ENCODE data around the gene OR4E1.
"Not testable (repeated sequence)": the region's sequence is repeated elsewhere in the genome, so short reads cannot be mapped to it uniquely, and the experiment has no call there.

Gene OR4E1, protein sequence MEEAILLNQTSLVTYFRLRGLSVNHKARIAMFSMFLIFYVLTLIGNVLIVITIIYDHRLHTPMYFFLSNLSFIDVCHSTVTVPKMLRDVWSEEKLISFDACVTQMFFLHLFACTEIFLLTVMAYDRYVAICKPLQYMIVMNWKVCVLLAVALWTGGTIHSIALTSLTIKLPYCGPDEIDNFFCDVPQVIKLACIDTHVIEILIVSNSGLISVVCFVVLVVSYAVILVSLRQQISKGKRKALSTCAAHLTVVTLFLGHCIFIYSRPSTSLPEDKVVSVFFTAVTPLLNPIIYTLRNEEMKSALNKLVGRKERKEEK

DNA sequence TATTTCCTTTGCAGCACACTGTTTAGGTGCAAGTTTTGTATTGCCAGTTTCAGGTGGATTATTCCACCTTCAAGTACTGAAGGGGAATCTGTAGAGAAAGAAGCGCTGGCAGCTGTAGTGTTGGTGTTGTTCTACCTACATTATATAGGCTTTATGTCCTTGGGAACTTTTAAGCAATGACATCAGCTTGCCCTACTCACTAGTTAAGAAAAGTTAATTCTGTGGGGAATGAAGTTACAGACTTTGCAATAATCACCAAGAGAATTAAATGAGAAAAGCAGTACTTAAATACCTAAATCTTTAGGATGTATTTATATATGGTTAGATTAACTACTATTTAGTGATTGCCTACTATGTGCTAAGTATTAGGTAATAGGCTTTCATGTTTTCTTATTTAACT, at the start of gene OR4E1:
OR4E1 (minus strand) TSS at position 101 of the 400 bp plus-strand sequence. CDS start 2,883 bp downstream, outside the sequence.
- no peak for DNase-seq (ENCODE audit: low read depth in 3 of 3)

DNA sequence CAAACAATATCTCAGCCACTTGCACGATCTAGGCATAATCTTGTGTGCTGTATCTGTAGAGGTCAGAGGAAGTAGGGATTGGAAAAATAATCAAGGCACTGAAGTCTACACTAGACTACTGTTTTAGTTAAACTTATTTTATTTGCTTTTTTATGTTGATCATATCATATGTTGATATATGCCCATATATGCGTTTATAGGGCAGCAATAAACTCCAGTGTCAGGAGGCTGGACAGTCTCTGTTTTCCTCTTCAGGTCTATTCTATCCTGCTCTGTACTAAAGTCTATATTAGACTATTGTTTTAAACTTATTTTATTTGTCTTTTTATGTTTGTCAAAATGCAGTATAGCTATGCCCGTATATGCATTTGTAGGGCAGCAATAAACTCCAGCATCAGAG, 47.9 kb upstream of the OR4E1 start:
- DNase-seq (ENCODE audit: low read depth in 3 of 3) = no peak

DNA sequence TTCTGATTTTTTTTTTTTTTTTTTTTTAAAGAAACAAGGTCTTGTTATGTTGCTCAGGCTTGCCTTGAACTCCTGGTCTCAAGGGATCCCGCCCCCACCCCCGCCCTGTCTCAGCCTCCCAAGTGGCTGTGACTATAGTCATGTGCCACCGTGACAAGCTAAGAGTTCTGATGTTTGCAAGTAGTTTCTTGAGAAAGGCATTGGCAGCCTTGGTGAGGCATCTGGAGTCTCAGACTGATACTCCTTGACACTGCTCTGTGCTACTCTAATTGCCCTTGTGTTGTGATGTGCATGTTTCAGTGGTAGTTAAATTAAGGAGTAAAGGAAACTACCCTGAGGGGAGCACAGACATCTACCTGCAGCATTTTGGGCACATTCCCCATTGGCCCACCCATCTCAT, 46.2 kb upstream of the OR4E1 start:
- DNase-seq (ENCODE audit: low read depth in 3 of 3) = no peak

DNA sequence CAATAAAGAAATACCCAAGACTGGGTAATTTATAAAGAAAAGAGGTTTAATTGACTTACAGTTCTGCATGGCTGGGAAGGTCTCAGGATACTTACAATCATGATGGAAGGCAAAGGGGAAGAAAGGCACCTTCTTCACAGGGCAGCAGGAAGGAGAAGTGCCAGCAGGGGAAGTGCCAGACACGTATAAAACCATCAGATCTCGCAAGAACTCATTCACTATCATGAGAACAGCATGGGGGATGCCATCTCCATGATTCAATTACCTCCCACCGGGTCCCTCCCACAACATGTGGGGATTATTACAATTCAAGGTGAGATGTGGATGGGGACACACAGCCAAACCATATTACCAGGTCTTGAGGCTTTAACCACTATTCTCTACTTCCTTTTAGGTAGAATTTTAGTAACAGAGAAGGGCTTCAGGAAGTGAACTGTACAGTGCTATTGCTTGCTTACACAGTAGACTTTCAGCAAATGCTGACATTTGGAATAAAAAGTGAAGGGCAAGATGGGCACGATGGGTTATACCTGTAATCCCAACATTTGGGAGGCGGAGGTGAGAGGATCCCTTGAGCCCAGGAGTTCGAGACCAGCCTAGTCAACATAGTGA, 40.8 kb upstream of the OR4E1 start:
- no peak for DNase-seq (ENCODE audit: low read depth in 3 of 3)

DNA sequence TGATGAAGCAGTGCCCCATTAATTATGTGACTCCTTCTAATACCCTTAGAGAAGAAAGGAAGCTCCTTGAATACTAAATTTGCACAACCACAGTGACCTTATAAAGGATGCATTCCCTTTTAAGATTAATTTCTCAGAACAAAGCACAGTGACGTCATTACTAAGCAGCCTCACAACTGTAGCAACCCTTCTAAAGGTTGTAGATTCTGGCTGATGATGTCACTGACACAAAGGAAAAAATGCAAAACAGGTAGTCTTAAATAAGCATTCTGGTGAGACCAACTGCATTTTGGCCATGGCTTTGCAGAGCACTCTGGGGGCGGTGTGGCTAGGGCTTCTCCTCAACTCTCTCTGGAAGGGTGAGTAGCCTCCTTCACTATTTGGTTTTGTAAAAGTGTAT, 38.4 kb upstream of the OR4E1 start:
- DNase-seq (ENCODE audit: low read depth in 3 of 3) = no peak

DNA sequence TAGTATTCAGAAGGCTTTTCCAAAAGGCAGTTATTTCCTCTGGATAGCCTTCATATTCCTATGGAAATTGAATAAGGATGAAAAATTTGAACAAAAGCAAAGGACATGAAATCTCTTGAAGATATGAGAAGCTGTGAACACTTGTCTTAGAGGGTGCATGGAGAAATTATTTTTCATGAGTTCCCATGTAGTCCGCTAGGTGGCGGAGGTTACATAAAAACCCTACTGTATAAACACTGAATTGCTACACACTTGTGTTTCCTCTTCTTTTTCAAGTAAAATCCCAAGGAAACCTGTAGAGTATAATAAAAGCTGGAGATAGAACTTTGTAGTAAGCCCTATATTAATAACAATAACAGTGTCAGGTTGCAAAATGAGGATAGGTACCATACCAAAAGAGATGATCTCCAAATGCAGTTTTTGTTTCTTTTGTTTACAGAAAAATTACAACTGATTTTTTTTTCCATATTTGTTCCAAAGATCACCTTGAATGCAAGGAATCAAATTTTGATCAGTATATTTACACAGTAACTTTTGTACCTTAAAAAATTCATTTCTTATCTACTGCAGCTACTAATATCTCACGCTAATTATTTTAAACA, 37.8 kb upstream of the OR4E1 start:
- DNase-seq (ENCODE audit: low read depth in 3 of 3) = no peak

DNA sequence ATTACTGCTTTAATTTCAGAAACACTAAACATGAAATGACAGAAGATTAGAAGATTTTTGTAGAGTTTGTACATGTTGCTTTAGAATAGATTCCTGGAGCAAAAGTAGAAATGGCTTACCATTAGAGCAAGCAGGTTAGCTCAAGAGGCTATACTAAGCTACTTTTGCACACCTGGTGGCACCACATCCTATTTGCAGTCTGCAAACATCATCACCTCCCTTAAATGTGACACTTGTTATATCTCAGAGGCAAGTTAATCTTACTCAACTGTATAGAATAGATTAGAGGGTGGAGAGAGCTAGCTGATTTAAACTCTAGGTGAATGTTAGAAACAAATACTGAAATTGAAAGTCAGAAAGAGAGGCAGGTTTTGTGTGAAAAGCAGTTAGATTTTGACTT, 30.7 kb upstream of the OR4E1 start:
- no peak for DNase-seq (ENCODE audit: low read depth in 3 of 3)

DNA sequence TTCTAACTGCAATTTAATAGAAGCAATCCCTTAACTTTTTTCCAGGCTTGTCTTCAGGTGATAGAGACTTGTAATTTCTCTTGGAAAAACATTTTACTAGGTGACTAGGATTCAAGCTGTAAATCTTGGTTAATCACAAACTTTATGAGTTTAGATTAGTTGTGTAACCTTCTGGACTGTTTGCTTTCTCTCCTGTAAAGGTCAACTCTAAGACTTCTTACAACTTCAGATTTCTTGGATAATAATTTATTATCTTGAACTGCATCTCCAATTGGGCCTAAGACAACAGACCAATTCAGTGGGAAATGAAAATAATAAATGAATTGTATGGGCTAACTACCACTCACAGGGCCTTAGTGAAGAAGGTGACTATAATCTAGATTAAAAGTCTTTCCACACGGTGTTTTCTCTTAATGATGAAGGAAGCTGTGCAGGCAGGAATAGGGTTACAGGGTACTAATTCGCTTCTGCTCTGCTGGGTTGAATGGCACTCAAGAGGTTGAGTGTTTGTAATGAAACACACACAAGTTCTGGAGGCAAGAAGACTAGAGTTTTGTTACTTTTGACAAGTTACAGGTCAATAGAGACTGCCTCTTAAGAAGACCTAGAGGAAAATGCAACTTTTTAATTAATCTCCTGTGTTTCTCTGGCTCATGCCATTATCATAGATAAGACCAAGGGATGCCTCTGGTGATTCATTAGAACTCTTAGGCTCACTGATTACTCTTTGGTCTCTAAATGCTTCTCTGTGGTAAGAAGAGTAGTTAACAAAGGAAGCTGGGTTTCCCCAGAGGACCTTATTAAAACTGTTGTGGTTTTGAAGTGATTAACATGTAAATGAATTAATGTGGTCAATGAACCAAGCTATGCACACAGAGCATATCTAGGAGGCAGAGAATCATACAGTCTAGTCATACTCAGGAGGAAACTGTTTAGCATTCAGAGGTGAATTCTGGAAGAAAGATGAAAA, 30.0 kb upstream of the OR4E1 start:
- DNase-seq (ENCODE audit: low read depth in 3 of 3) = no peak

DNA sequence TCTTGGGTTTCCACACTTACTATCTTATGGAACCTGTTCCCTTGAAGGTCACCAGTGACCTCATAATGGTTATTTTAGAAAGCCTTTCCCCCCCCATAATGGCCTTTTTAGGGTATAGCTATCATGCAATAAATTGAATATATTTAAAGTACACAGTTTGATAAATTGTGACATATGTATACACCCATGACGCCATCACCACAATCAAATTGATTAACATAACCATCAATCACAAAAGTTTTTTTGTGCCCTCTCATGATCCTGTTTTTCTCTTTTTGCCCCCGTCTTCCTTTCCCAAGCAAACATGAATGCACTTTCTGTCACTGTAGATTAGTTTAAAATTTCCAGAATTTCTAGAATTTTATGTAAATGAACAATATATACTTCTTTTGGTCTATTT, 28.7 kb upstream of the OR4E1 start:
- no peak for DNase-seq (ENCODE audit: low read depth in 3 of 3)

DNA sequence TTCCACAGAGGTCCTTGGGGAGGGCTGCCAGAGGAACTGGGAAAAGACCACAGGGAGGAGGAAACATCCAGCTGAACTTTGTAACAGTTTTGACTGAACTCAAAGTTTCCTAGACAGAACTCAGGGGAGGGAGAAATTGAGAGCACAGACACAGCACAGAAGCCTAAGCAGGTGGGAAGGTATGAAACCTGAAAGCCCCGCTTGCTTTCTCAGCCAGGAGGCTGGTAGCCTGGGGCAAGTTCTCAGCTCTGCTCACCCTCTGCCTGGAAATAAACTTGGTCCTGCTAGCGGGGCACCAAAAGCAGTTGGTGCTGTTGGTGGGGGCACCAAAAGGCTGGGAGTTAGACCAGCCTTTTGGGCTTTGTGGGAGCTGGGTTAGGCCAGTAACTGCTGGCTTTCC, 25.9 kb upstream of the OR4E1 start:
- DNase-seq (ENCODE audit: low read depth in 3 of 3) = no peak

DNA sequence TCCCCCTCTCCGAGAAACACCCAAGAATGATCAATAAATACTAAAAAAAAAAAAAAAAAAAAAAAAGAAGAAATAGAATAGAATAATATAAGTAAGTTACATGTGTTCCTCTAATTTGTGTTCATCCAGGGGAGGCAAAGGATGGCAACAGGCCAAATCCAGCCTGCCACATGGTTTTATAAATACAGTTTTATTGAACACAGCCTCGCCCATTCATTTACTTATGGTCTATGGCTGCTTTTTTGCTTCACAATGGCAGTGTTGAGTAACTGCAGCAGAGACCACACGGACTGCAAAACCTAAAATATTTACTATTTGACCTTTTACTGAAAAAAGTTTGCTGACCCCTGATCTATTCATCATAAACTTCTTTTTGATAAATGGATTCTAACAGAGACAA, 24.9 kb upstream of the OR4E1 start:
- not testable (repeated sequence) for DNase-seq (ENCODE audit: low read depth in 3 of 3)

DNA sequence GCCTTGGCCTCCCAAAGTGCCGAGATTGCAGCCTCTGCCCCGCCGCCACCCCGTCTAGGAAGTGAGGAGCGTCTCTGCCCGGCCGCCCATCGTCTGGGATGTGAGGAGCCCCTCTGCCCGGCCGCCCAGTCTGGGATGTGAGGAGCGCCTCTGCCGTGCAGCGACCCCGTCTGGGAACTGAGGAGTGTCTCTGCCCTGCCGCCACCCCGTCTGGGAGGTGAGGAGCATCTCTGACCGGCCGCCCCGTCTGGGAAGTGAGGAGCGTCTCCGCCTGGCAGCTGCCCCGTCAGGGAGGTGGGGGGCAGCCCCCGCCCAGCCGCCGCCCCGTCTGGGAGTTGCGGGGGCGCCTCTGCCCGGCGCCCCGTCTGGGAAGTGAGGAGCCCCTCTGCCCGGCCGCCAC, 24.0 kb upstream of the OR4E1 start:
- not testable (repeated sequence) for DNase-seq (ENCODE audit: low read depth in 3 of 3)

DNA sequence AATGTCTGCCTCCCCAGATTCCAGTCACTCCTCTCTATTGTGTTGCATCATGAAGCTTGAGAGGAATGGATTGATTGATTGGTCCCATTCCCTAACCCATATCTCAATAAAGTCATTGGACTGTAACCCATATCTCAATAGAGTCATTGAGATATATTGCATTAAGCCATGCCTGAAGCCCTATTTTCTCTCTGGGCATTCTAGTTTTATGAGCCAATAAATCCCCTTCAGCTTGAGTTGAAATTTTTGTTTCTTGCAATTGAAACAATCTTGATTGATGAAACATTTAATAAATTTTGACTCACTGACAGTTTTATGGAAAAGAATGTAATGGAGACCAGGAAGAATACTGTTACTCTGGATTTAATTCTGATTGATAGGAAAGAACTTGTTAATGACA, 20.8 kb upstream of the OR4E1 start:
- no peak for DNase-seq (ENCODE audit: low read depth in 3 of 3)

DNA sequence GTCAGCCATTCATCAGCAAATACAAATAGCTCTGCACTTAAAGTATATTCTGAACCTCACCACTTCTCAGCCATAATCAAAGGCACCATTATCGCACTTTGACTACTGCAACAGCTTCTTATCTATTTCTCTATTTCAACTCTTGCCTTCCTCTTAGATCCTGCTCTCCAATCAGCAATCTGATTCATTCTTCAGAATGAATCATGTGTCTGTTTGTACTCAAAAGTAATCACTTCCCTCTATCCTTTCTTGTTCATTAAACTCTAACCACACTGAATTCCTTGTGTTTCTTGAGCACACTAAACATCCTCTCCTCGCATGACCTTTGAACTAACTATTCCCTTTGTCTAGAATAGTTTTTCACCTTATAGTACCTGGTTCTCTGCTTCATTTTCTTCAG, 12.8 kb upstream of the OR4E1 start:
- DNase-seq (ENCODE audit: low read depth in 3 of 3) = no peak

DNA sequence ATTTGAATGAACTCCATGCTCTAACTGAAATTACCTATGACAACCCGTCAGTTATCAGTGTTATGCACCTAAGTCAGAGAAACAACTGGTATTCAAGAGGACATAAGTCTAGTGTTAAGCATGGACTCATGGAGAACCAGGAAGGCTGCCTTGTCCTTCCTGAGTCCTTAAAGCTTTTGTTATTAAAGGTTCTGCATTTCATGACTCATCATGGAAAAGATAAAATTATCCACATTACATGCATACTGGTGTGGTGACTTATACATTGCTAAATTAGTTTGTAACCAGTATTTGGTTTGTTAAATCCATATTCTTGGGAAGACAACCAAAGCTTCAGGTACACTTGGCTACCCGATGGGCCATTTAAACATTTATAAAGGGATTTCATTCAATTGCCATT, 6.5 kb upstream of the OR4E1 start:
- no peak for DNase-seq (ENCODE audit: low read depth in 3 of 3)

DNA sequence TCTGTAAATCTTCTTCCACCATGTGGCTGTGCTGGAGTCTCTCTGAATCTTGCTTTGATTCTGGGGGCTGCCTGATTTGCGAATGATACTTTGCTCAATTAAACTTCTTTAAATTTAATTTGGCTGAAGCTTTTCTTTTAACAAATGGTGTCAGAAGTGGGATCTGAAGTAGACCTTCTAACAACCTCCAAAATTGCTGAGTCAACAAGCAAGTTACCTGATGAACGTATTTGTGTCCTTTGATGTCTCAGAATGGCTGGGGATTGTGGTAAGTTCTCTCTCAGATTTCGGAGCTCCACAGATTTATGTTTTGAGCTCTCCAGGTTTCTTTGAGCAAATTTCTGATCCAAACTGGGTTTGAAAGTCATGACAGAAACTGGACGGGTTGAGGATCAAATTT, 1.9 kb upstream of the OR4E1 start:
- no peak for DNase-seq (ENCODE audit: low read depth in 3 of 3)

DNA sequence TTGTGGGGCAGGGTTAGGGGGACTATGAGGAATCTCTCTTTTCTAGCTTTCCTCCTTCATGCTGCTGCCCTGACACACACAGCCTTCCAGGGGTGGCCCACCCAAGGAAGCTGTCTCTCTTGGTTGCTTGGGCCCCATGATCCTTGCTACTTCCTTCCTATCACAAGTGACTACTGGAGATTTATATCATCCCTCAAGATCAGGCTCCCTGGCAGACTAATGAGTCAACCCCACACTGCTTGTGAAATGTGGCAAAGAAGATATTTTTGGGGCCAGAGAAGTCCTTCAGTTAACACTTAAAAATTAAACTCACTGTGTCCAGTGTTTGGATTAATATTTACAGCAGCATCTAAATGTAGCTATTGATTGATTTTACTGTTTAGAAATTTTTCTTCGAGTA, 1.5 kb downstream of the OR4E1 start:
- no peak for DNase-seq (ENCODE audit: low read depth in 3 of 3)

DNA sequence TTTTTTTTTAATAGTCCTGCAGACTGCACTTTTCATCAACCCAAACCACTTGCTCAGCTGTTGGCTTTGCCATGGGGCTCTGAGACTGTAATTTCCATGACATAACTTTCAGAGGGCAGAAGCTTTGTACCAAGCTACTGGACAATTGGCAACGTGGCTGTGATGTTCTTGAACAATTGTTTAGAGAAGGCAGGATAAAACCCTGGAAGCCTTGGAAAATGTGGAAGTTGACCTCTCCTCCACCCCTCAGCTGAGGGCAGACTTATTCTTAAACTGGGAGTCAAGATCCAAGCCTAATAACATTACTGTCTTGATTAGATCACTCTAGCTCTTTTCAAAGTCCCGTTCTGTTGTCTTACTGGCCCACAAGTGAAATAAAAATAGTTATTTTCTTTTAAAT, 2.2 kb downstream of the OR4E1 start:
- no peak for DNase-seq (ENCODE audit: low read depth in 3 of 3)

DNA sequence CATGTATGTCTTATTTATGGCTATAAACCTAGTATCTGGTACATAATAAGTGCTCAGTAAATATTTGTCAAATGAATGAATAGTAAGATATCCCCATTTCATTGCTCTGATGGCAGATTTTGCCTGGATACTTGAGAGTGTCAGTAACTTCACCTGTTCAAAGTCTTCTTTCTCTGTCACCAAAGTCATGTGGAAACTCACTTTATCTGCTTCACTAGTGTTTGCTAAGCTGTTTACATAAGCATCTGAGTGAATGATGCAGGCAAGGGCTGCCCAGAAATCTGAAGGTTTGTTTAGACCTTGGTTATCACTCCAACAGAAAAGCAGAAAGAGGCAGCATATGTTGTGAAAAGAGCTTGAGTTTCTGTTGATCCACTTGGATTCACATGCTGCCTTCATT, 4.3 kb downstream of the OR4E1 start:
- no peak for DNase-seq (ENCODE audit: low read depth in 3 of 3)

DNA sequence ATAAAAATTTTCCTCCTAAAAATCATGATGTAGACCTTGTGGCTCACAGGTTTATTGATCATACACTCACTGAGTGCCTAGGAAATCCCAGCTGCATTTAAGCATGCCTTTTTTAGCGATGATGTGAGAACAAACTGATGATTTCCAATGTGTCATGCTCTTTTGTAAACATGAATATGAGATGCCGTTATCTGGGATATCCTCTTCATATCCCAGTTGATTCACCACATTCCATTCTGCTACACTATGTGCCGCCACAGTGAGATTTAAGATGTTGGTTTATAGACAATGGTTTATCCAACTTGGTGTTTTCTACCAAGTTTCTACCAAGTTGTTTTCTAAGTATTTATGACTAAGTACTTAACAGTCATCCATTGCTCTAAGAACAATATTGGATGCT, 5.2 kb downstream of the OR4E1 start:
- DNase-seq (ENCODE audit: low read depth in 3 of 3) = no peak

DNA sequence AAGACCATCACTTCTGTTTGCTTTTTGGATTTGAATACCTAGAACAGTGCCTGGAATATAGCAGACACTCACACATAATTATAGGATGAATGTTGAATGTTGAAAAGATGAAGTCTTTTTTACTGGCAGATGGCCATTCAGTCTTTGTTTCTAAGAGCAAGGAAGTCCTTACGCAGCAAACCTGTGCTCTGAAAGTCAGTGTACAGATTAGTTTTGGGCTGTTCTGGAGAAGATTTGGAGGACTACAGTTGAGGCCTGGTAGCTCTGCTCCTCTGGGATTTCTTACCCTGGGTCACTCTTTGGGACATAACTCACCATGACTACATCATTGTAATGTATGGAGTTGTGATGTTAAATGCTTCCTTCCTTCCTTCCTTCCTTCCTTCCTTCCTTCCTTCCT, 16.6 kb downstream of the OR4E1 start:
- no peak for DNase-seq (ENCODE audit: low read depth in 3 of 3)

DNA sequence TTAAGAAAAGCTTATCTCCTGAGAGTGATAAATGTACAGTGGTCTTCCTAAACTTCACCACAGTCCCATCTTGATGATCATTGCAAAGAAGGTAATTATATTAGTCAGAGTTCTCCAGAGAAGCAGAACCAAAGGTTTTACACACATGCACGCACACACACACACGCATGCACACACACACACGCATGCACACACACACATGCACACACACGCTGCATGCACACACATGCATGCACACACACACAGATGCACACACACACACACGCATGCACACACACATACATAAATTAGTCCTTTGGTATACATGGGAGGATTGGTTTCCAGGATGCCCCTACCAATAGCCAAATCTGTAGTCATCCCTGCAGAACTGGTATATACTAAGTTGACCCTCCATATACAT, 19.4 kb downstream of the OR4E1 start:
- DNase-seq (ENCODE audit: low read depth in 3 of 3) = no peak

All from stimulated activated CD4-positive, alpha-beta T cell treated with anti-CD3 and anti-CD28 coated beads, TNF-alpha, amount 100 ng/mL, for 4 hours (primary cell).